ENCODE results near the gene DMKN. TPM values are rescaled to one million over a fixed set of nuclear protein-coding genes. Genes with fewer than 3 reads are reported as not detected.

Gene DMKN
- total RNA-seq, 1 donor from 2014 or later, result not detected

DNA sequence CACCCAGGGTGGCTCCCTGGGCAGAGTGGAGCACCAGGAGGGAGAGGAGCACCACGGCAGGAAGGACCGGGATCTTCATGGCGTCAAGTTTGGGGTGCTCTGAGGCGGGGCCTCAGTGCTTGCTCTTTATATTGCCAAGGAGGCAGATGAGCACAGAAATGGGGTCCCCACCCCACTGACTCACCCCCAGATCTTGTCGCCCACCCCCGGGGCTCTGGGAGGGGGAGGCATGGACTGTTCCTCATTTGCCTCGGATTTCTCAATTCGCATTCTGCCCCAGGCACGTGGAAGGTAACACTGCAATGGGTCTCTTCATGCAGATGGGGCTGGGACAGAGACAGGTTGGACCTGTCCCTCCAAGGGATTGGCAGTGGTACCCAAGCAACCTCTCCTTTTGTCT lies 23.1 kb downstream of the DMKN start, which contains the start of gene KRTDAP:
Gene KRTDAP (minus strand): TSS at position 101 of the 400 bp plus-strand sequence. CDS start 22 bp downstream, at position 79.
- Mint-ChIP-seq H3K4me3 (no peak within 1 kb of the TSS), H3K27me3 (ENCODE audit: low read depth) (peaks cover 80% of the 10 kb centered on the region), H3K4me1 (no peaks in the 10 kb centered on the region), H3K27ac (ENCODE audit: unreplicated experiment) (no peak within 1 kb of the TSS), H3K36me3 (ENCODE audit: low read depth) (no peaks in the 10 kb centered on the region), H3K9me3 (no peaks in the 10 kb centered on the region)
- TF ChIP-seq, protein P1, sequence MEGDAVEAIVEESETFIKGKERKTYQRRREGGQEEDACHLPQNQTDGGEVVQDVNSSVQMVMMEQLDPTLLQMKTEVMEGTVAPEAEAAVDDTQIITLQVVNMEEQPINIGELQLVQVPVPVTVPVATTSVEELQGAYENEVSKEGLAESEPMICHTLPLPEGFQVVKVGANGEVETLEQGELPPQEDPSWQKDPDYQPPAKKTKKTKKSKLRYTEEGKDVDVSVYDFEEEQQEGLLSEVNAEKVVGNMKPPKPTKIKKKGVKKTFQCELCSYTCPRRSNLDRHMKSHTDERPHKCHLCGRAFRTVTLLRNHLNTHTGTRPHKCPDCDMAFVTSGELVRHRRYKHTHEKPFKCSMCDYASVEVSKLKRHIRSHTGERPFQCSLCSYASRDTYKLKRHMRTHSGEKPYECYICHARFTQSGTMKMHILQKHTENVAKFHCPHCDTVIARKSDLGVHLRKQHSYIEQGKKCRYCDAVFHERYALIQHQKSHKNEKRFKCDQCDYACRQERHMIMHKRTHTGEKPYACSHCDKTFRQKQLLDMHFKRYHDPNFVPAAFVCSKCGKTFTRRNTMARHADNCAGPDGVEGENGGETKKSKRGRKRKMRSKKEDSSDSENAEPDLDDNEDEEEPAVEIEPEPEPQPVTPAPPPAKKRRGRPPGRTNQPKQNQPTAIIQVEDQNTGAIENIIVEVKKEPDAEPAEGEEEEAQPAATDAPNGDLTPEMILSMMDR (conservative IDR thresholded peaks at IDR 0.05), result no peak
- no peak for DNase-seq (ENCODE audit: low read depth, low spot score)

DNA sequence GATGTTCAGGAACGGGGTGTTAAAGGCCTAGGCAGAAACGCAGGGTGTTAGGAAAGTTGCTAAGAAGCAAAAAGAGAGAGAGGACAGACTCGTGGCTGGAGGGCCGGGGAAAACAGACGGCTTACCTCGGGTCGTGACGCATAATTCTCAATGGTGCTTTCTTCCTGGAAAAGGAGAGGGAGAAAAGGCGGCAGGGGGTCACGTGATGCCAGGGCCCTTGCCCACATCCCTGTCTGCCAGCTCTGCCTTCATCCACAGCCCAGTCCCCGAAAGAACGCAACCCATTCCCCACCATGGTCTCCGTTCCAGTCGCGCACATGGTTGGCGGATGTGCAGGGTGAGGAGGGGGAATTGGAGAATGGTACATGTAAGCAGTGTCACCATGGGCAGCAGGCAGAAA lies 24.8 kb downstream of the DMKN start:
- no peaks in the 10 kb centered on the region for H3K4me1 Mint-ChIP-seq
- no peaks in the 10 kb centered on the region for H3K9me3 Mint-ChIP-seq
- H3K4me3 Mint-ChIP-seq, result no peak overlapping the region
- TF ChIP-seq, protein P1 (conservative IDR thresholded peaks at IDR 0.05), result no peak
- H3K27me3 Mint-ChIP-seq (ENCODE audit: low read depth), result peaks cover 80% of the 10 kb centered on the region
- no peak for DNase-seq (ENCODE audit: low read depth, low spot score)
- H3K27ac Mint-ChIP-seq (ENCODE audit: unreplicated experiment), result no peak overlapping the region
- no peaks in the 10 kb centered on the region for H3K36me3 Mint-ChIP-seq (ENCODE audit: low read depth)

DNA sequence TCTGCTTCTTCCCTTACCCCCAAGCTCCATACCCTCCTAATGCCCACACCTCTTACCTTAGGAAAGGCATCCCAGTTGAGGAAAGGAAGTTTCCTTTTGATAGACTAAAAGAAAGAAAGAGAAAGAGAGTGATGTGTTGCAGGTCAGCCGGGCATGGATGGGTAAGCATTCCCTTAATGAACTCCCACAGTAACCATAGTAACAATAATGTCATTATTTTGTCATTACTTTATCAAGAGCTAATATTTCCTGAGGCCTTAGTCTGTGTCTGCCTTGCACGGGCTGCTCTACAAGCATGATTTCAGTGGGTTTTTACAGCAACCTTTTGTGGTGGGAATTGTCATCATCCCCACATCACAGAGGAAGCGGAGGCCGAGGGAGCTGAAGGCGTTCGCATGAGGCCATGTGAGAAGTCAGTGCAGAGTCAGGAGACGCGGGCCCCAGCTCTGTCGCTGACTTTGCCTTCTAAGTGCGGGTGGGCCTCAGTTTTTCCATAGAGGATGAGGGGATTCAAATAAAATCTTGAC lies 25.7 kb downstream of the DMKN start:
- Mint-ChIP-seq H3K27ac (ENCODE audit: unreplicated experiment) (no peak overlapping the region), H3K27me3 (ENCODE audit: low read depth) (peaks cover 78% of the 10 kb centered on the region), H3K4me1 (no peaks in the 10 kb centered on the region), H3K9me3 (no peaks in the 10 kb centered on the region), H3K4me3 (no peak overlapping the region), H3K36me3 (ENCODE audit: low read depth) (no peaks in the 10 kb centered on the region)
- TF ChIP-seq, protein P1 (conservative IDR thresholded peaks at IDR 0.05), result no peak
- DNase-seq (ENCODE audit: low read depth, low spot score), result no peak

DNA sequence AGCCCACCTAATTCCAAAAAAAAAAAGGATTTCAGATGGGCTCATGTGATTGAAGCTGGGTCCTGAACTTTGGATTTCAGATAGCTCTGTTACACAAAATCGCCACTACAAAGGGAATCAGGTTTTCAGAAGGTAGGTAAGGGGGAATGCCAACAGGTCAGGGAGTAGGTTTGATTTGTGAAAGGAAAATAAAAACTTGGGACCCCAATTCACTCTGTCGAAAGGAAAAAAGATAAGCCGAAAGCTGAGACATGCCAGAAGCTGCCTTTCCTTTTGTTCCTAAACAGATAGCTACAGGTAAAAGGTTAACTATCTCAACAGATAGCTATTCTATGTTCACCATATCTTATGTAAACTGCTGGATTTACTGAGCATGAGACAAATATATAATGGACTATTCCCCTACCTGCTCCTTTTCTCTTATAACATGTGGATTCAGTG lies 27.2 kb downstream of the DMKN start:
- H3K4me1 Mint-ChIP-seq, result no peaks in the 10 kb centered on the region
- H3K27ac Mint-ChIP-seq (ENCODE audit: unreplicated experiment), result no peak overlapping the region
- no peak overlapping the region for H3K4me3 Mint-ChIP-seq
- DNase-seq (ENCODE audit: low read depth, low spot score), result no peak
- TF ChIP-seq, protein P1 (conservative IDR thresholded peaks at IDR 0.05), result no peak
- H3K9me3 Mint-ChIP-seq, result no peaks in the 10 kb centered on the region
- H3K27me3 Mint-ChIP-seq (ENCODE audit: low read depth), result peaks cover 67% of the 10 kb centered on the region
- H3K36me3 Mint-ChIP-seq (ENCODE audit: low read depth), result no peaks in the 10 kb centered on the region

DNA sequence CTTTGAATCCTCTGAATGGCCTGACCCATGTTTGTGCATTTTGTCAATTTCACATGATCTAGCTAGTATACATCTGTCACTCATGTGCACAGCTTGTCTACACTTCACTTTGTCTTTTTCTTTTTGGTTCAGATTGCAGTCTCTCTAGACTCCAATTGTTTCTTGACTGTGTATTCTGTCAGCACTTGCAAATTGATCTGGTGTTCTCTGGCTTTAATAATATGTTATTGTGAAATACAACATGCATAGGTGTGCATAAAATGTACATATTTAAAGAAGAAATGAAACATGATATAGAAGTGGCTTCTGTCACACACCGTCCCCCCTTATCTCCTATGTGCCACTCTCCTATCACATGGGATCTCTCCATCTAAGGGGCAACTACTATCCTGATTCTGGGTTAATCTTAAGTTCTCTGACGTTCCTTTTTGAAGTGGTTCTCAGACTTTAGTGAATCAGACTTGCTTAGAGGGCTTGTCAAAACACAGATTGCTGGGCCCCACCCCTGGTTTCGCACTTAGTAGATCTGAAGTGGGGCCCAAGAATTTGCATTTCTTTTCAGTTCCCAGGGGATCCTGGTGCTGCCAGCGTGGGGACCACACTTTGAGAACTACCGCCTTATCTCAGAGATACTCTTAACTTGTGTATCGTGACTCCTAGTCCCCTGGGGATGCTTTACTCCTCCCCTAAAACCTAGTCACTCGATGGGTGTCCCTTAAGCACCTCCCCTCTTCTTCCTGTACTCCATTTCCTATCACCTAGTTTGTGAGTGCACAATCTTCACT lies 29.0 kb downstream of the DMKN start:
- Mint-ChIP-seq H3K9me3 (no peaks in the 10 kb centered on the region), H3K27me3 (ENCODE audit: low read depth) (peaks cover 55% of the 10 kb centered on the region), H3K4me1 (no peaks in the 10 kb centered on the region), H3K27ac (ENCODE audit: unreplicated experiment) (no peak overlapping the region), H3K36me3 (ENCODE audit: low read depth) (no peaks in the 10 kb centered on the region), H3K4me3 (no peak overlapping the region)
- no peak for DNase-seq (ENCODE audit: low read depth, low spot score)
- TF ChIP-seq, protein P1 (conservative IDR thresholded peaks at IDR 0.05), result no peak
